Natural killer cell (primary cell): ENCODE measurements around the gene LYRM4. TPM values are rescaled to one million over a fixed set of nuclear protein-coding genes. Genes with fewer than 3 reads are reported as not detected.

ENCODE experiments used
- ATAC-seq, 3 donors: fragments of 150-1000 bp in 2 of 3; fragments of 200-7000 bp in 1 of 3; cut with Tn5 transposase; 1 replicate in 1 of 3; 2 replicates in 2 of 3; pipeline ENCODE4 v1.10.0; 2021; ENCODE audit warnings: mild to moderate bottlenecking in 2 of 3, moderate library complexity in 2 of 3
- DNase-seq, 2 donors: peaks; one replicate each; pipeline versions ENCODE4 v3.0.0 to v3.0.0-alpha.2; 2013 to 2021; ENCODE audit warnings: mixed read lengths in 1 of 2
- H3K27ac ChIP-seq: one replicate; pipeline ENCODE4 v1.5.1; 2013; ENCODE audit warnings: mild to moderate bottlenecking, low read length
- H3K27me3 ChIP-seq: one replicate; pipeline ENCODE4 v1.6.1; 2013; ENCODE audit warnings: low read length; ENCODE audit not compliant: control insufficient read depth, insufficient read depth
- H3K36me3 ChIP-seq: one replicate; pipeline ENCODE4 v1.6.1; 2013; ENCODE audit warnings: low read length; ENCODE audit not compliant: control insufficient read depth, insufficient read depth
- H3K4me1 ChIP-seq: one replicate; pipeline ENCODE4 v1.6.1; 2013; ENCODE audit warnings: low read length; ENCODE audit not compliant: control insufficient read depth, insufficient read depth
- H3K4me3 ChIP-seq: one replicate; pipeline ENCODE4 v1.5.1; 2013; ENCODE audit warnings: low read length
- H3K9me3 ChIP-seq: one replicate; pipeline ENCODE4 v1.6.1; 2013; ENCODE audit warnings: low read length; ENCODE audit not compliant: control insufficient read depth, insufficient read depth
- H3K27ac Mint-ChIP-seq, 2 donors: one replicate each; pipeline ENCODE4 v1.8.0; 2022; ENCODE audit warnings: mild to moderate bottlenecking in 2 of 2, mixed read lengths in 2 of 2, moderate library complexity in 1 of 2
- H3K27me3 Mint-ChIP-seq, 2 donors: one replicate each; pipeline ENCODE4 v1.8.0; 2022; ENCODE audit warnings: low read depth in 2 of 2, mixed read lengths in 2 of 2
- H3K36me3 Mint-ChIP-seq: one replicate; pipeline ENCODE4 v1.8.0; 2022; ENCODE audit warnings: mixed read lengths
- H3K4me1 Mint-ChIP-seq, 2 donors: one replicate each; pipeline ENCODE4 v1.8.0; 2022; ENCODE audit warnings: mixed read lengths in 2 of 2
- H3K4me3 Mint-ChIP-seq: one replicate; pipeline ENCODE4 v1.8.0; 2022; ENCODE audit warnings: mild to moderate bottlenecking, moderate library complexity, mixed read lengths
- H3K9me3 Mint-ChIP-seq, 2 donors: one replicate each; pipeline ENCODE4 v1.8.0; 2022; ENCODE audit warnings: mixed read lengths in 2 of 2
- WGBS: methylation state at CpG from one replicate; pipeline ENCODE4 v1.1.7; 2013; ENCODE audit warnings: missing lambda C conversion rate; ENCODE audit not compliant: insufficient coverage; 5-methylcytosine and 5-hydroxymethylcytosine counted together
- intact Hi-C: fragments of 100-400 bp; cut with micrococcal nuclease; formaldehyde crosslinking; loops from one replicate; pipeline ENCODE4 v1.14.2; 2022
- total RNA-seq, 4 donors: library from RNA; stranded (reverse); fragments of 120-200 nt in 1 of 4; gene quantifications; one replicate each; pipeline versions ENCODE4 v1.2.3 to v1.2.4, GENCODE V29; 2013 to 2022
- TF ChIP-seq, protein P1 (sequence below): fragments of 200-600 bp; IDR thresholded peaks from one replicate; pipeline ENCODE4 v1.8.0; 2022; ENCODE audit warnings: antibody characterized with exemption

The LYRM4 gene
- total RNA-seq, 3 donors from 2014 or later (not counting 1 experiment from before 2014, with no cell fraction given) = 9.1 to 11.4 (median 11.1) TPM

DNA sequence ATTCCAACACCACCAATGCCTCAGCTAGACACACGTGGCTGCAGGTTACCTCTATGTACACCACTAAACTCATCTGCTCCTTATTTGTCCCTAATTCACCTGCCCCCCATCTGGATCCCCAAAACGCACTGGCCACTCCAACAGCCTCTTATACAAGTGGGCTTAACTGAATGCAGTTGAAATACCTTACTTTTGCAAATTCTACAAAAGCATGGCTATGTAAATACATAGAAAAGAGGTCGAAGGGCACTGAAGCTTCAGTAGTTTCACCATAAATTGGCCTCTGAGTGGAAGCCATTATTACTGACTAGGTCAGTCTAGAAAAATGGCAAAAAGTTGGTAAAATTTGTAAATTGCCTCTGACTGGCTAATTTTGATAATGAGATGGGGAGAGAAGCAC lies 186.8 kb downstream of the LYRM4 start:
- no peaks in the 10 kb centered on the region for H3K36me3 Mint-ChIP-seq
- 76% methylated on average over 3 of the region's 3 CpGs for WGBS
- H3K9me3 Mint-ChIP-seq = no peaks in the 10 kb centered on the region
- ATAC-seq (no peak), DNase-seq (no peak)
- TF ChIP-seq, protein P1, sequence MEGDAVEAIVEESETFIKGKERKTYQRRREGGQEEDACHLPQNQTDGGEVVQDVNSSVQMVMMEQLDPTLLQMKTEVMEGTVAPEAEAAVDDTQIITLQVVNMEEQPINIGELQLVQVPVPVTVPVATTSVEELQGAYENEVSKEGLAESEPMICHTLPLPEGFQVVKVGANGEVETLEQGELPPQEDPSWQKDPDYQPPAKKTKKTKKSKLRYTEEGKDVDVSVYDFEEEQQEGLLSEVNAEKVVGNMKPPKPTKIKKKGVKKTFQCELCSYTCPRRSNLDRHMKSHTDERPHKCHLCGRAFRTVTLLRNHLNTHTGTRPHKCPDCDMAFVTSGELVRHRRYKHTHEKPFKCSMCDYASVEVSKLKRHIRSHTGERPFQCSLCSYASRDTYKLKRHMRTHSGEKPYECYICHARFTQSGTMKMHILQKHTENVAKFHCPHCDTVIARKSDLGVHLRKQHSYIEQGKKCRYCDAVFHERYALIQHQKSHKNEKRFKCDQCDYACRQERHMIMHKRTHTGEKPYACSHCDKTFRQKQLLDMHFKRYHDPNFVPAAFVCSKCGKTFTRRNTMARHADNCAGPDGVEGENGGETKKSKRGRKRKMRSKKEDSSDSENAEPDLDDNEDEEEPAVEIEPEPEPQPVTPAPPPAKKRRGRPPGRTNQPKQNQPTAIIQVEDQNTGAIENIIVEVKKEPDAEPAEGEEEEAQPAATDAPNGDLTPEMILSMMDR = no peak
- H3K4me3 ChIP-seq = no peak overlapping the region
- H3K27ac ChIP-seq = no peak overlapping the region
- H3K27ac Mint-ChIP-seq = no peak overlapping the region
- no peaks in the 10 kb centered on the region for H3K4me1 ChIP-seq
- no peaks in the 10 kb centered on the region for H3K36me3 ChIP-seq
- no peaks in the 10 kb centered on the region for H3K9me3 ChIP-seq
- H3K4me1 Mint-ChIP-seq = peaks cover 0 to 6% of the 10 kb centered on the region in 2 donors
- H3K27me3 Mint-ChIP-seq = peaks cover 0 to 32% of the 10 kb centered on the region in 2 donors
- no peaks in the 10 kb centered on the region for H3K27me3 ChIP-seq
- intact Hi-C loops = no loop called here
- no peak overlapping the region for H3K4me3 Mint-ChIP-seq

DNA sequence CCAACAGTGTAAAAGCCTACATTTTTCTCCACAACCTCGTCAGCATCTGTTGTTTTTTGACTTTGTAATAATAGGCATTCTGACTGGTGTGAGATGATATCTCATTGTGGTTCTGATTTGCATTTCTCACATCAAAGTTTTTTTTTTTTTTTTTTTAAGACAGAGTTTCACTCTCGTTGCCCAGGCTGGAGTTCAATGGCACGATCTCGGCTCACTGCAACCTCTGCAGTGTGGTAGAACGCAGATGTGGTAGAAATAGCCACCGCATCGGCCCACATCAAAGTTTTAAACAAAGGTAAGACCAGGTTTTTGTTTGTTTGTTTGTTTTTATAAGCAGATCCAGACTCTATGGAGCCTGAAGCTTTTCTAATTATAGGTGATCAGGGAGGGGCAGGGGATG lies 188.3 kb downstream of the LYRM4 start:
- no peaks in the 10 kb centered on the region for H3K36me3 Mint-ChIP-seq
- H3K9me3 Mint-ChIP-seq = no peaks in the 10 kb centered on the region
- Histone ChIP-seq H3K4me3 (no peak overlapping the region), H3K9me3 (no peaks in the 10 kb centered on the region), H3K27me3 (no peaks in the 10 kb centered on the region), H3K27ac (no peak overlapping the region), H3K36me3 (no peaks in the 10 kb centered on the region), H3K4me1 (no peaks in the 10 kb centered on the region)
- TF ChIP-seq, protein P1 = no peak
- peaks cover 0 to 32% of the 10 kb centered on the region in 2 donors for H3K27me3 Mint-ChIP-seq
- peaks cover 0 to 6% of the 10 kb centered on the region in 2 donors for H3K4me1 Mint-ChIP-seq
- no peak for ATAC-seq
- no peak for DNase-seq
- H3K27ac Mint-ChIP-seq = no peak overlapping the region
- 45% methylated on average over 6 of the region's 7 CpGs for WGBS
- intact Hi-C loops = no loop called here
- no peak overlapping the region for H3K4me3 Mint-ChIP-seq

DNA sequence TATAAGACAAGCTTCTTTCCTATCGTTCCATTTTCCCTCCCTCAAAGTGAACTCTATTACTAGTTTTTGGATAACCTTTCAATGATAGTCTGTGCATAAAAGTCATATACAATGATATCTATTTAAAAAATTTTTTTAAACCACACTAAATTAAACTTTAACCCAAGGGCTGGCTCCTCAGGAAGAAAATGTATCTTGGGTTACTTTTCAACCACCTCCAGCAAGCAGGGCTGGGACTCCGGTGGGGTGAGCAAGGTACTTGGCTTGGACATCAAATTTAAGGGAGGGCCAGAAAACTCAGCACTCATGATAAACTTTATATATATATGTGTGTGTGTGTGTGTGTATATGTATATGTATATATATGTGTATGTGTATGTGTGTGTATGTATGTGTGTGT lies 189.5 kb downstream of the LYRM4 start:
- H3K36me3 Mint-ChIP-seq = no peaks in the 10 kb centered on the region
- DNase-seq (no peak), ATAC-seq (no peak)
- H3K9me3 ChIP-seq = no peaks in the 10 kb centered on the region
- H3K4me3 ChIP-seq = no peak overlapping the region
- no peak overlapping the region for H3K27ac Mint-ChIP-seq
- peaks cover 0 to 19% of the 10 kb centered on the region in 2 donors for H3K27me3 Mint-ChIP-seq
- intact Hi-C loops = no loop called here
- TF ChIP-seq, protein P1 = no peak
- no peaks in the 10 kb centered on the region for H3K27me3 ChIP-seq
- H3K27ac ChIP-seq = no peak overlapping the region
- H3K4me3 Mint-ChIP-seq = no peak overlapping the region
- no peaks in the 10 kb centered on the region for H3K9me3 Mint-ChIP-seq
- WGBS = 100% methylated on average over 1 of the region's 2 CpGs
- H3K4me1 Mint-ChIP-seq = peaks cover 0 to 6% of the 10 kb centered on the region in 2 donors
- H3K36me3 ChIP-seq = no peaks in the 10 kb centered on the region
- no peaks in the 10 kb centered on the region for H3K4me1 ChIP-seq

DNA sequence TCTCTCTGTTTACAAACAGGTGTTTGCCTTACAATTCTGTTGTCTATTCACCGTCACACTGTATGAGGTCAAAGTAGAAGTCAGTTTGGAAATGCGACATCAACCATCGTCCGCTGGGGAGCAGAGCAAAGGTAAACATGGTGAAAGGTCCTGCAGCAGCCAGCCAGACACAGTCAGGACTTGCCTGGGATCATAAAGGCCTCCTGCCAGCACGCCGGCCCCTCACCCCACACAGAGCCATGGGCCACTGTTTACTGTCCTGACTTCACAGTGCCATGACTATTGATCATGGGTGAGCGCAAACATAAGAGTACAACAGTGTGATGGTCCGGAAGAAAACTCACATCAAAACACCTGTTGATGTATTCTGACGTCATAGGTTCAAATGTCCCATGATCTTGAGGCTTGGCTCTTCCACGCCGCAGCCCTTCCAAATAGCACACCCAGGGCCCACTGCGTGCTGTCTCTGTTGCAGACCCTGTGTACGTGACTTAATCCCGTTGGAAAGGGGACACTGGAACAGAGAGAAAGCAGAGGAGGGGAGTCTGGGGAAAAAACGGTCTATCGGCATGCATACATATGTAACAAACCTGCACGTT lies 192.5 kb downstream of the LYRM4 start:
- intact Hi-C loops = no loop called here
- DNase-seq (no peak), ATAC-seq (no peak)
- H3K4me1 ChIP-seq = no peaks in the 10 kb centered on the region
- TF ChIP-seq, protein P1 = no peak
- WGBS = 93% methylated on average over 16 of the region's 17 CpGs
- Mint-ChIP-seq H3K4me1 (peaks cover 0 to 6% of the 10 kb centered on the region in 2 donors), H3K36me3 (no peaks in the 10 kb centered on the region), H3K27me3 (no peaks in the 10 kb centered on the region), H3K4me3 (no peak overlapping the region), H3K27ac (no peak overlapping the region), H3K9me3 (no peaks in the 10 kb centered on the region)
- no peaks in the 10 kb centered on the region for H3K9me3 ChIP-seq
- no peak overlapping the region for H3K4me3 ChIP-seq
- H3K27me3 ChIP-seq = no peaks in the 10 kb centered on the region
- H3K27ac ChIP-seq = no peak overlapping the region
- H3K36me3 ChIP-seq = no peaks in the 10 kb centered on the region
